ENCODE data around the gene MYO6.
"Not testable (repeated sequence)": the region's sequence is repeated elsewhere in the genome, so short reads cannot be mapped to it uniquely, and the experiment has no call there.

Gene MYO6

GRCh38 chr6:75748743-75749538, at the start of gene MYO6:
TSS of gene MYO6 (plus strand) at chr6:75749239. CDS start at chr6:75817548, 68,309 bp downstream.
- Histone ChIP-seq H3K4me1 (ENCODE audit: control insufficient read depth, insufficient read depth, low read length) (no peaks in the 10 kb centered on the region), H3K4me3 (ENCODE audit: low read depth, low read length) (peak within 1 kb of the TSS; percentile 79), H3K27ac (ENCODE audit: low read depth, low read length) (peak within 1 kb of the TSS; percentile 68; the same call in 1 of the 2 replicates), H3K9me3 (ENCODE audit: control insufficient read depth, insufficient read depth, low read depth, low read length) (no peaks in the 10 kb centered on the region), H3K9ac (ENCODE audit: low read length) (peak within 1 kb of the TSS; percentile 89), H3K27me3 (ENCODE audit: control insufficient read depth, insufficient read depth, low read length) (no peaks in the 10 kb centered on the region; the same call in 1 of the 2 replicates), H3K36me3 (ENCODE audit: control insufficient read depth, insufficient read depth, low read length) (no peaks in the 10 kb centered on the region)

GRCh38 chr6:75708334-75708733, 40.7 kb upstream of the MYO6 start:
- peaks cover 62% of the 10 kb centered on the region for H3K36me3 ChIP-seq (ENCODE audit: control insufficient read depth, insufficient read depth, low read length)
- H3K27me3 ChIP-seq (ENCODE audit: control insufficient read depth, insufficient read depth, low read length); H3K4me3 ChIP-seq (ENCODE audit: low read depth, low read length); H3K9ac ChIP-seq (ENCODE audit: low read length); H3K4me1 ChIP-seq (ENCODE audit: control insufficient read depth, insufficient read depth, low read length); H3K9me3 ChIP-seq (ENCODE audit: control insufficient read depth, insufficient read depth, low read depth, low read length); H3K27ac ChIP-seq (ENCODE audit: low read depth, low read length): not testable (repeated sequence)

GRCh38 chr6:75711173-75711572, 37.9 kb upstream of the MYO6 start:
- Histone ChIP-seq H3K9ac (ENCODE audit: low read length) (no peak overlapping the region), H3K27ac (ENCODE audit: low read depth, low read length) (no peak overlapping the region), H3K4me3 (ENCODE audit: low read depth, low read length) (no peak overlapping the region), H3K27me3 (ENCODE audit: control insufficient read depth, insufficient read depth, low read length) (no peaks in the 10 kb centered on the region), H3K9me3 (ENCODE audit: control insufficient read depth, insufficient read depth, low read depth, low read length) (no peaks in the 10 kb centered on the region), H3K4me1 (ENCODE audit: control insufficient read depth, insufficient read depth, low read length) (no peaks in the 10 kb centered on the region), H3K36me3 (ENCODE audit: control insufficient read depth, insufficient read depth, low read length) (peaks cover 73% of the 10 kb centered on the region)

GRCh38 chr6:75719133-75719532, 29.9 kb upstream of the MYO6 start:
- Histone ChIP-seq H3K27ac (ENCODE audit: low read depth, low read length) (no peak overlapping the region), H3K4me1 (ENCODE audit: control insufficient read depth, insufficient read depth, low read length) (no peaks in the 10 kb centered on the region), H3K36me3 (ENCODE audit: control insufficient read depth, insufficient read depth, low read length) (peaks cover 20% of the 10 kb centered on the region), H3K9me3 (ENCODE audit: control insufficient read depth, insufficient read depth, low read depth, low read length) (no peaks in the 10 kb centered on the region), H3K27me3 (ENCODE audit: control insufficient read depth, insufficient read depth, low read length) (no peaks in the 10 kb centered on the region), H3K4me3 (ENCODE audit: low read depth, low read length) (no peak overlapping the region), H3K9ac (ENCODE audit: low read length) (no peak overlapping the region)

- Histone ChIP-seq H3K27ac (ENCODE audit: low read depth, low read length) (no peak overlapping the region), H3K27me3 (ENCODE audit: control insufficient read depth, insufficient read depth, low read length) (no peaks in the 10 kb centered on the region), H3K4me3 (ENCODE audit: low read depth, low read length) (no peak overlapping the region), H3K9me3 (ENCODE audit: control insufficient read depth, insufficient read depth, low read depth, low read length) (no peaks in the 10 kb centered on the region), H3K4me1 (ENCODE audit: control insufficient read depth, insufficient read depth, low read length) (no peaks in the 10 kb centered on the region), H3K9ac (ENCODE audit: low read length) (no peak overlapping the region), H3K36me3 (ENCODE audit: control insufficient read depth, insufficient read depth, low read length) (no peaks in the 10 kb centered on the region)
Observed at GRCh38 chr6:75723382-75723781, 25.7 kb upstream of the MYO6 start.

GRCh38 chr6:75727206-75727605, 21.8 kb upstream of the MYO6 start:
- no peak overlapping the region for H3K4me3 ChIP-seq (ENCODE audit: low read depth, low read length)
- H3K9ac ChIP-seq (ENCODE audit: low read length), result no peak overlapping the region
- no peaks in the 10 kb centered on the region for H3K27me3 ChIP-seq (ENCODE audit: control insufficient read depth, insufficient read depth, low read length)
- H3K4me1 ChIP-seq (ENCODE audit: control insufficient read depth, insufficient read depth, low read length), result no peaks in the 10 kb centered on the region
- no peak overlapping the region for H3K27ac ChIP-seq (ENCODE audit: low read depth, low read length)
- no peaks in the 10 kb centered on the region for H3K9me3 ChIP-seq (ENCODE audit: control insufficient read depth, insufficient read depth, low read depth, low read length)
- no peaks in the 10 kb centered on the region for H3K36me3 ChIP-seq (ENCODE audit: control insufficient read depth, insufficient read depth, low read length)

GRCh38 chr6:75731029-75731428, 18.0 kb upstream of the MYO6 start:
- H3K4me1 ChIP-seq (ENCODE audit: control insufficient read depth, insufficient read depth, low read length); H3K4me3 ChIP-seq (ENCODE audit: low read depth, low read length); H3K27ac ChIP-seq (ENCODE audit: low read depth, low read length); H3K9me3 ChIP-seq (ENCODE audit: control insufficient read depth, insufficient read depth, low read depth, low read length); H3K9ac ChIP-seq (ENCODE audit: low read length); H3K27me3 ChIP-seq (ENCODE audit: control insufficient read depth, insufficient read depth, low read length); H3K36me3 ChIP-seq (ENCODE audit: control insufficient read depth, insufficient read depth, low read length): not testable (repeated sequence)

- Histone ChIP-seq H3K27ac (ENCODE audit: low read depth, low read length) (no peak overlapping the region), H3K4me1 (ENCODE audit: control insufficient read depth, insufficient read depth, low read length) (no peaks in the 10 kb centered on the region), H3K27me3 (ENCODE audit: control insufficient read depth, insufficient read depth, low read length) (no peaks in the 10 kb centered on the region)
Observed at GRCh38 chr6:75735491-75736186, 13.4 kb upstream of the MYO6 start.

GRCh38 chr6:75743971-75744370, 5.1 kb upstream of the MYO6 start:
- H3K9me3 ChIP-seq (ENCODE audit: control insufficient read depth, insufficient read depth, low read depth, low read length), result no peaks in the 10 kb centered on the region
- no peak overlapping the region for H3K9ac ChIP-seq (ENCODE audit: low read length)
- H3K4me3 ChIP-seq (ENCODE audit: low read depth, low read length), result no peak overlapping the region
- no peaks in the 10 kb centered on the region; the same call in 1 of the 2 replicates for H3K27me3 ChIP-seq (ENCODE audit: control insufficient read depth, insufficient read depth, low read length)
- H3K36me3 ChIP-seq (ENCODE audit: control insufficient read depth, insufficient read depth, low read length), result no peaks in the 10 kb centered on the region
- no peaks in the 10 kb centered on the region for H3K4me1 ChIP-seq (ENCODE audit: control insufficient read depth, insufficient read depth, low read length)
- H3K27ac ChIP-seq (ENCODE audit: low read depth, low read length), result no peak overlapping the region

More at GRCh38 chr6:75735491-75736186, 13.4 kb upstream of the MYO6 start:
- H3K9ac ChIP-seq (ENCODE audit: low read length), result no peak overlapping the region
- no peak overlapping the region for H3K4me3 ChIP-seq (ENCODE audit: low read depth, low read length)
- no peaks in the 10 kb centered on the region for H3K36me3 ChIP-seq (ENCODE audit: control insufficient read depth, insufficient read depth, low read length)
- H3K9me3 ChIP-seq (ENCODE audit: control insufficient read depth, insufficient read depth, low read depth, low read length), result no peaks in the 10 kb centered on the region

- no peaks in the 10 kb centered on the region for H3K9me3 ChIP-seq (ENCODE audit: control insufficient read depth, insufficient read depth, low read depth, low read length)
- no peaks in the 10 kb centered on the region for H3K36me3 ChIP-seq (ENCODE audit: control insufficient read depth, insufficient read depth, low read length)
- H3K27ac ChIP-seq (ENCODE audit: low read depth, low read length), result no peak overlapping the region
- no peak overlapping the region for H3K4me3 ChIP-seq (ENCODE audit: low read depth, low read length)
- H3K9ac ChIP-seq (ENCODE audit: low read length), result no peak overlapping the region
- no peaks in the 10 kb centered on the region for H3K4me1 ChIP-seq (ENCODE audit: control insufficient read depth, insufficient read depth, low read length)
- no peaks in the 10 kb centered on the region; the same call in 1 of the 2 replicates for H3K27me3 ChIP-seq (ENCODE audit: control insufficient read depth, insufficient read depth, low read length)
Observed at GRCh38 chr6:75745404-75745803, 3.6 kb upstream of the MYO6 start.

GRCh38 chr6:75746221-75746620, 2.8 kb upstream of the MYO6 start:
- Histone ChIP-seq H3K36me3 (ENCODE audit: control insufficient read depth, insufficient read depth, low read length) (no peaks in the 10 kb centered on the region), H3K27me3 (ENCODE audit: control insufficient read depth, insufficient read depth, low read length) (no peaks in the 10 kb centered on the region; the same call in 1 of the 2 replicates), H3K27ac (ENCODE audit: low read depth, low read length) (no peak overlapping the region), H3K9ac (ENCODE audit: low read length) (no peak overlapping the region), H3K4me1 (ENCODE audit: control insufficient read depth, insufficient read depth, low read length) (no peaks in the 10 kb centered on the region), H3K4me3 (ENCODE audit: low read depth, low read length) (no peak overlapping the region), H3K9me3 (ENCODE audit: control insufficient read depth, insufficient read depth, low read depth, low read length) (no peaks in the 10 kb centered on the region)
